HepG2 (cell line): Measurements from ENCODE around the gene CCL5.

ENCODE experiments used
- GABPA ChIP-seq, 2 experiments: IDR thresholded peaks; 2 replicates each; pipeline ENCODE4 v1.6.1; 2011 to 2016; ENCODE audit warnings: low read depth in 2 of 2, low read length in 1 of 2, missing biosample characterization in 1 of 2, missing genetic modification characterization in 1 of 2
- TCF7L2 ChIP-seq: IDR thresholded peaks from 2 replicates; pipeline ENCODE4 v1.6.1; 2011; ENCODE audit warnings: mild to moderate bottlenecking, low read depth, low read length, moderate library complexity
- ZFP41 ChIP-seq: sonication (generic); formaldehyde crosslinking; IDR thresholded peaks from 2 replicates; pipeline ENCODE4 v1.4.0; 2020; ENCODE audit warnings: mild to moderate bottlenecking, missing genetic modification reagents, borderline replicate concordance
- ZSCAN22 ChIP-seq: sonication (generic); formaldehyde crosslinking; IDR thresholded peaks from 2 replicates; pipeline ENCODE4 v1.4.0; 2020; ENCODE audit warnings: mild to moderate bottlenecking, missing genetic modification reagents
- TF ChIP-seq, protein P1 (sequence below): sonication (generic); formaldehyde crosslinking; IDR thresholded peaks from 2 replicates; pipeline ENCODE4 v1.4.0; 2020; ENCODE audit warnings: mild to moderate bottlenecking, missing genetic modification reagents, borderline replicate concordance

DNA sequence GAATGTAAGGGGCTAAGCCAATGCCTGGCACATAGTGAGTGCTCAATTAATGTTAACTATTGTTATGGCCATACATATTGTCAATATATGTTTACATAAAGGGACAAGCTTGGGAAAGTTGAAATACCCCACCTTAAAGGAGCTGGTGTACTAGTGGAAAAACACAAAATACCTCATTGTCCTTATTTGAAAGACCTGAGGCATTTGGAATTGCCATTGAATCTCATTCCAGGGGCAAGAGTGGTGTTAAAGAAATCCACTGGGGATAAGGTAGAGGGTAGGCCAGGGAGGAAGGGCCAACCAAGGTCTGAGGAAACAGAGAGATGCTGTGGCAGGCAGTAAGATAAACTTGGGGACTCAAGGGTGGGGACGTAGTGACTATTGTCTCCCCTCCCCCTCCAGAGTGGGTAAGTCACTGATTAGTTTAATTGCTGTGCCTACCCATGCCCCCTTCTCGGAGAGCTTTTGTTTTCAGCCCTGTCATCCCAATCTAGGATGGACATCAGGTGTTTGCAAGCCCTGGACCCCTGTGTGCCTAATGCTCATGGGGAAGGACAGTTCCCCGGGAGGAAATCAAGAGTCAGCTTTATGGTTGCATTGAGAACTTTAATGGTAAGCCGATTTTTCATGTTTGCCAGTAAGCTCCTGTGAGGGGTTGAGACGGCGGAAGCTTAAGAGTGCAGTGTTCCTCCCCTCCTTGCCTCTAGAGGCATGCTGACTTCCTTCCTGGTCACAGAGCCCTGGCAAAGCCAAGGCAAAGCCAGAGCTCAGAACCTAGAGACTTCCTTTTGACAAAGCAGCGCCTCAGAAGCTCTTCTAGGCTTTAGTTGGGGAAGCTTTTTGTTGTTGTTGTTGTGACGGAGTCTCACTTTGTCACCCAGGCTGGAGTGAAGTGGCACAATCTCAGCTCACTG lies 9.0 kb downstream of the CCL5 start:
- no peak for TF ChIP-seq ZSCAN22 (CRISPR knock-in tag)
- TF ChIP-seq, protein P1, sequence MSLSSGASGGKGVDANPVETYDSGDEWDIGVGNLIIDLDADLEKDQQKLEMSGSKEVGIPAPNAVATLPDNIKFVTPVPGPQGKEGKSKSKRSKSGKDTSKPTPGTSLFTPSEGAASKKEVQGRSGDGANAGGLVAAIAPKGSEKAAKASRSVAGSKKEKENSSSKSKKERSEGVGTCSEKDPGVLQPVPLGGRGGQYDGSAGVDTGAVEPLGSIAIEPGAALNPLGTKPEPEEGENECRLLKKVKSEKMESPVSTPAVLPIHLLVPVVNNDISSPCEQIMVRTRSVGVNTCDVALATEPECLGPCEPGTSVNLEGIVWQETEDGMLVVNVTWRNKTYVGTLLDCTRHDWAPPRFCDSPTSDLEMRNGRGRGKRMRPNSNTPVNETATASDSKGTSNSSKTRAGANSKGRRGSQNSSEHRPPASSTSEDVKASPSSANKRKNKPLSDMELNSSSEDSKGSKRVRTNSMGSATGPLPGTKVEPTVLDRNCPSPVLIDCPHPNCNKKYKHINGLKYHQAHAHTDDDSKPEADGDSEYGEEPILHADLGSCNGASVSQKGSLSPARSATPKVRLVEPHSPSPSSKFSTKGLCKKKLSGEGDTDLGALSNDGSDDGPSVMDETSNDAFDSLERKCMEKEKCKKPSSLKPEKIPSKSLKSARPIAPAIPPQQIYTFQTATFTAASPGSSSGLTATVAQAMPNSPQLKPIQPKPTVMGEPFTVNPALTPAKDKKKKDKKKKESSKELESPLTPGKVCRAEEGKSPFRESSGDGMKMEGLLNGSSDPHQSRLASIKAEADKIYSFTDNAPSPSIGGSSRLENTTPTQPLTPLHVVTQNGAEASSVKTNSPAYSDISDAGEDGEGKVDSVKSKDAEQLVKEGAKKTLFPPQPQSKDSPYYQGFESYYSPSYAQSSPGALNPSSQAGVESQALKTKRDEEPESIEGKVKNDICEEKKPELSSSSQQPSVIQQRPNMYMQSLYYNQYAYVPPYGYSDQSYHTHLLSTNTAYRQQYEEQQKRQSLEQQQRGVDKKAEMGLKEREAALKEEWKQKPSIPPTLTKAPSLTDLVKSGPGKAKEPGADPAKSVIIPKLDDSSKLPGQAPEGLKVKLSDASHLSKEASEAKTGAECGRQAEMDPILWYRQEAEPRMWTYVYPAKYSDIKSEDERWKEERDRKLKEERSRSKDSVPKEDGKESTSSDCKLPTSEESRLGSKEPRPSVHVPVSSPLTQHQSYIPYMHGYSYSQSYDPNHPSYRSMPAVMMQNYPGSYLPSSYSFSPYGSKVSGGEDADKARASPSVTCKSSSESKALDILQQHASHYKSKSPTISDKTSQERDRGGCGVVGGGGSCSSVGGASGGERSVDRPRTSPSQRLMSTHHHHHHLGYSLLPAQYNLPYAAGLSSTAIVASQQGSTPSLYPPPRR = no peak
- TF ChIP-seq TCF7L2 = no peak
- no peak for TF ChIP-seq ZFP41
- no peak for TF ChIP-seq GABPA (IDR thresholded peaks at IDR 0.05; ENCODE audit: low read depth, low read length)
- TF ChIP-seq GABPA (CRISPR knock-in tag; IDR thresholded peaks at IDR 0.05; ENCODE audit: low read depth) = no peak
